B cell (primary cell): Measurements from ENCODE around the gene NUP54. TPM values are rescaled to one million over a fixed set of nuclear protein-coding genes. Genes with fewer than 3 reads are reported as not detected.

Experiments
- ATAC-seq: fragments of 200-7000 bp; cut with Tn5 transposase; one replicate; pipeline ENCODE4 v1.10.0; 2021; ENCODE audit warnings: low read depth, mild to moderate bottlenecking, moderate number of reproducible peaks, moderate library complexity
- CTCF ChIA-PET: fragments of 350-600 bp; sonication (Branson Sonifier 250); formaldehyde crosslinking; loops from one replicate; lab custom pipeline; 2021; ENCODE audit warnings: antibody characterized with exemption, inconsistent platforms; lab: Charles Lee
- POLR2A ChIA-PET: fragments of 350-600 bp; sonication (Branson Sonifier 250); formaldehyde crosslinking; loops from one replicate; lab custom pipeline; 2021; ENCODE audit warnings: antibody characterized with exemption; lab: Charles Lee
- DNase-seq: peaks from one replicate; pipeline ENCODE4 v3.0.0; 2013
- H2AFZ ChIP-seq: 2 replicates; pipeline ENCODE4 v1.6.1; 2012; ENCODE audit warnings: mild to moderate bottlenecking, low read depth, low read length; ENCODE audit not compliant: insufficient read depth, poor library complexity, severe bottlenecking
- H3K27ac ChIP-seq, 2 donors: 1 replicate in 1 of 2; 2 replicates in 1 of 2; pipeline ENCODE4 v1.5.1; 2012 to 2013; ENCODE audit warnings: low read length in 2 of 2, mild to moderate bottlenecking in 2 of 2, moderate library complexity in 1 of 2
- H3K27me3 ChIP-seq, 4 experiments: fragments of 200-600 bp in 1 of 4; sonication (generic) in 1 of 4; replicated peaks in 1 of 4; 1 replicate in 2 of 4; 2 replicates in 2 of 4; pipeline versions ENCODE4 v1.6.1 to v1.7.0; 2013 to 2016; ENCODE audit warnings: low read length in 3 of 4, mild to moderate bottlenecking in 2 of 4, mixed read lengths in 1 of 4, moderate library complexity in 1 of 4; ENCODE audit not compliant: insufficient read depth in 4 of 4, control insufficient read depth in 3 of 4; ENCODE audit errors: control extremely low read depth in 1 of 4
- H3K36me3 ChIP-seq, 2 experiments: replicated peaks in 1 of 2; 1 replicate in 1 of 2; 2 replicates in 1 of 2; pipeline versions ENCODE4 v1.6.1 to v1.7.1; 2013; ENCODE audit warnings: low read length in 1 of 2; ENCODE audit not compliant: insufficient read depth in 2 of 2, control insufficient read depth in 1 of 2; ENCODE audit errors: control extremely low read depth in 1 of 2, extremely low read depth in 1 of 2
- H3K4me1 ChIP-seq, 2 donors: fragments of 200-600 bp in 1 of 2; sonication (generic) in 1 of 2; 1 replicate in 1 of 2; 2 replicates in 1 of 2; pipeline versions ENCODE4 v1.5.1 to v1.6.1; 2013 to 2017; ENCODE audit warnings: low read length in 2 of 2; ENCODE audit not compliant: control insufficient read depth in 2 of 2, insufficient read depth in 2 of 2
- H3K4me2 ChIP-seq: replicated peaks from 2 replicates; pipeline ENCODE3; 2012; ENCODE audit warnings: mild to moderate bottlenecking, low read depth, low read length; ENCODE audit not compliant: poor library complexity, severe bottlenecking
- H3K4me3 ChIP-seq, 5 experiments: fragments of 200-600 bp in 1 of 5; sonication (generic) in 1 of 5; 1 replicate in 3 of 5; 2 replicates in 2 of 5; pipeline versions ENCODE4 v1.5.1 to v1.7.0; 2011 to 2016; ENCODE audit warnings: low read length in 4 of 5, mild to moderate bottlenecking in 4 of 5, low read depth in 2 of 5, control low read depth in 1 of 5, moderate library complexity in 1 of 5; ENCODE audit not compliant: insufficient read depth in 1 of 5; ENCODE audit errors: control extremely low read depth in 1 of 5, extremely low read depth in 1 of 5
- H3K79me2 ChIP-seq: fragments of 200-600 bp; sonication (generic); one replicate; pipeline ENCODE4 v1.6.0; 2016; ENCODE audit warnings: low read length; ENCODE audit not compliant: control insufficient read depth, insufficient read depth
- H3K9ac ChIP-seq: fragments of 200-600 bp; sonication (generic); 2 replicates; pipeline ENCODE4 v1.6.1; 2017; ENCODE audit warnings: mild to moderate bottlenecking, low read length, moderate library complexity
- H3K9me3 ChIP-seq, 3 donors: one replicate each; pipeline versions ENCODE4 v1.6.1 to v1.7.1; 2013; ENCODE audit warnings: low read length in 2 of 3; ENCODE audit not compliant: control insufficient read depth in 2 of 3, insufficient read depth in 1 of 3; ENCODE audit errors: control extremely low read depth in 1 of 3
- H4K20me1 ChIP-seq: 2 replicates; pipeline ENCODE4 v1.6.0; 2012; ENCODE audit warnings: mild to moderate bottlenecking, low read length; ENCODE audit not compliant: insufficient read depth, control insufficient read depth, poor library complexity, severe bottlenecking
- H3K27ac Mint-ChIP-seq: one replicate; pipeline ENCODE4 v1.8.0; 2021; ENCODE audit warnings: mixed read lengths
- H3K27me3 Mint-ChIP-seq: one replicate; pipeline ENCODE4 v1.8.0; 2021; ENCODE audit warnings: mixed read lengths
- H3K4me1 Mint-ChIP-seq: one replicate; pipeline ENCODE4 v1.8.0; 2021; ENCODE audit warnings: mixed read lengths
- H3K4me3 Mint-ChIP-seq: one replicate; pipeline ENCODE4 v1.8.0; 2021; ENCODE audit warnings: mixed read lengths
- H3K9me3 Mint-ChIP-seq: one replicate; pipeline ENCODE4 v1.8.0; 2022; ENCODE audit warnings: mixed read lengths; ENCODE audit not compliant: insufficient read depth
- CTCF ChIP-seq: fragments of 200-600 bp; IDR thresholded peaks from one replicate; pipeline ENCODE4 v1.8.0; 2022; ENCODE audit warnings: antibody characterized with exemption, mild to moderate bottlenecking
- EZH2 ChIP-seq: IDR thresholded peaks from 2 replicates; pipeline ENCODE4 v1.6.1; 2012; ENCODE audit warnings: borderline replicate concordance, low read depth, mild to moderate bottlenecking, moderate library complexity, low read length; ENCODE audit not compliant: insufficient read depth, poor library complexity, severe bottlenecking
- WGBS: methylation state at CpG from one replicate; pipeline ENCODE4 v1.1.5; 2013; ENCODE audit warnings: missing lambda C conversion rate; ENCODE audit not compliant: insufficient coverage; 5-methylcytosine and 5-hydroxymethylcytosine counted together
- intact Hi-C: fragments of 100-400 bp; cut with micrococcal nuclease; formaldehyde crosslinking; loops from one replicate; pipeline ENCODE4 v1.10.0; 2022
- polyA plus RNA-seq: library from polyadenylated mRNA; depleted of rRNA; stranded (reverse); fragments of >200 nt; gene quantifications from 2 replicates; pipeline ENCODE4 v1.2.3, GENCODE V29; 2012
- total RNA-seq, 2 donors: library from RNA; stranded (reverse); fragments of 120-200 nt in 1 of 2; gene quantifications; 1 replicate in 1 of 2; 2 replicates in 1 of 2; pipeline versions ENCODE4 v1.2.3 to v1.2.4, GENCODE V29; 2013 to 2022

Gene NUP54
- total and polyA plus RNA-seq, 2 donors (not counting 1 experiment from before 2014, with no cell fraction given): 17.4 to 71.4 TPM

- Histone ChIP-seq H3K4me1 (no peaks in the 10 kb centered on the region), H3K4me2 (no peak overlapping the region), H3K79me2 (no peaks in the 10 kb centered on the region), H3K36me3 (no peaks in the 10 kb centered on the region), H2AFZ (no peak overlapping the region), H3K4me3 (no peak overlapping the region), H3K27ac (no peak overlapping the region), H4K20me1 (no peaks in the 10 kb centered on the region), H3K27me3 (no peaks in the 10 kb centered on the region), H3K9ac (no peak overlapping the region), H3K9me3 (no peaks in the 10 kb centered on the region)
- intact Hi-C loops: no loop called here
- CTCF ChIA-PET: no interaction called here
- POLR2A ChIA-PET: no interaction called here
- TF ChIP-seq CTCF: no peak
- TF ChIP-seq EZH2: no peak
- H3K4me3 Mint-ChIP-seq: no peak overlapping the region
- no peaks in the 10 kb centered on the region for H3K9me3 Mint-ChIP-seq
- H3K27me3 Mint-ChIP-seq: no peaks in the 10 kb centered on the region
- ATAC-seq (no peak), DNase-seq (no peak)
- peaks cover 1% of the 10 kb centered on the region for H3K4me1 Mint-ChIP-seq
- no peak overlapping the region for H3K27ac Mint-ChIP-seq
These were observed 52.6 kb downstream of the NUP54 start for GRCh38 chr4:76095568-76095967.

- H3K4me1 ChIP-seq: peaks cover 4 to 7% of the 10 kb centered on the region in 2 donors
- Mint-ChIP-seq H3K27ac (no peak overlapping the region), H3K9me3 (no peaks in the 10 kb centered on the region), H3K4me3 (no peak overlapping the region), H3K4me1 (peaks cover 7% of the 10 kb centered on the region), H3K27me3 (no peaks in the 10 kb centered on the region)
- H4K20me1 ChIP-seq: no peaks in the 10 kb centered on the region
- H3K79me2 ChIP-seq: no peaks in the 10 kb centered on the region
- no peak overlapping the region for H3K27ac ChIP-seq
- ATAC-seq (no peak), DNase-seq (no peak)
- H3K9me3 ChIP-seq: no peaks in the 10 kb centered on the region
- peak overlapping the region; percentile 64 for H2AFZ ChIP-seq
- intact Hi-C loops: no loop called here
- TF ChIP-seq CTCF: no peak
- no peak for TF ChIP-seq EZH2
- no peak overlapping the region for H3K4me3 ChIP-seq
- H3K9ac ChIP-seq: no peak overlapping the region
- ChIA-PET POLR2A (no interaction called here), CTCF (interaction anchor here (0.6 to 2.3 kb wide), 3 partner anchors 67 to 193 kb away, joined by 3 to 7 read pairs (median 3); no protein-coding TSS in a partner anchor)
- no peak overlapping the region for H3K4me2 ChIP-seq
- H3K36me3 ChIP-seq: no peaks in the 10 kb centered on the region
- H3K27me3 ChIP-seq: peaks cover 0 to 2% (median 0%) of the 10 kb centered on the region in 4 experiments
- no CpG with 5 or more reads among the region's 2 CpGs for WGBS
These were observed 57.1 kb downstream of the NUP54 start for GRCh38 chr4:76091052-76091451.
